ENCODE data around the gene SUFU.
"Not testable (repeated sequence)": the region's sequence is repeated elsewhere in the genome, so short reads cannot be mapped to it uniquely, and the experiment has no call there.

The SUFU gene

GRCh38 chr10:102503264-102504178 is at the start of gene SUFU:
Gene SUFU, plus strand, starts transcription at chr10:102503972. Its CDS starts 181 bp downstream, at chr10:102504153.
- DNase-seq (ENCODE audit: low read depth), result peak; percentile 98

- not testable (repeated sequence) for DNase-seq (ENCODE audit: low read depth)
These were observed 48.9 kb upstream of the SUFU start for GRCh38 chr10:102454662-102455487.

- DNase-seq (ENCODE audit: low read depth), result no peak
These were observed 47.8 kb upstream of the SUFU start for GRCh38 chr10:102455893-102456471.

- DNase-seq (ENCODE audit: low read depth), result no peak
These were observed 46.1 kb upstream of the SUFU start for GRCh38 chr10:102457591-102458150.

GRCh38 chr10:102458656-102459055 is 45.1 kb upstream of the SUFU start:
- no peak for DNase-seq (ENCODE audit: low read depth)

GRCh38 chr10:102460836-102461186 is 43.0 kb upstream of the SUFU start:
- no peak for DNase-seq (ENCODE audit: low read depth)

GRCh38 chr10:102461187-102462054 is 42.4 kb upstream of the SUFU start:
- peak; percentile 87 for DNase-seq (ENCODE audit: low read depth)

GRCh38 chr10:102462512-102463054 is 41.2 kb upstream of the SUFU start:
- no peak for DNase-seq (ENCODE audit: low read depth)

- no peak for DNase-seq (ENCODE audit: low read depth)
These were observed 39.8 kb upstream of the SUFU start for GRCh38 chr10:102463983-102464382.

- no peak for DNase-seq (ENCODE audit: low read depth)
These were observed 38.3 kb upstream of the SUFU start for GRCh38 chr10:102465466-102465865.

GRCh38 chr10:102467318-102467717 is 36.5 kb upstream of the SUFU start:
- no peak for DNase-seq (ENCODE audit: low read depth)

GRCh38 chr10:102467971-102468438 is 35.8 kb upstream of the SUFU start:
- no peak for DNase-seq (ENCODE audit: low read depth)

- no peak for DNase-seq (ENCODE audit: low read depth)
These were observed 35.1 kb upstream of the SUFU start for GRCh38 chr10:102468683-102469082.

- no peak for DNase-seq (ENCODE audit: low read depth)
These were observed 32.9 kb upstream of the SUFU start for GRCh38 chr10:102470579-102471546.

GRCh38 chr10:102473445-102474331 is 30.1 kb upstream of the SUFU start:
- no peak for DNase-seq (ENCODE audit: low read depth)

GRCh38 chr10:102475451-102476040 is 28.2 kb upstream of the SUFU start:
- DNase-seq (ENCODE audit: low read depth), result no peak

- no peak for DNase-seq (ENCODE audit: low read depth)
These were observed 27.2 kb upstream of the SUFU start for GRCh38 chr10:102476466-102477141.

GRCh38 chr10:102479651-102480050 is 24.1 kb upstream of the SUFU start:
- DNase-seq (ENCODE audit: low read depth), result no peak

Measured in activated T-cell treated with anti-CD3 and anti-CD28 coated beads for 24 hours (primary cell).